Activated naive CD4-positive, alpha-beta T cell treated with anti-CD3 and anti-CD28 coated beads for 36 hours (primary cell): Measurements from ENCODE around the gene DAB2IP. TPM values are rescaled to one million over a fixed set of nuclear protein-coding genes. Genes with fewer than 3 reads are reported as not detected.

Experiments used
- CTCF ChIA-PET: fragments of 350-600 bp; sonication (Branson Sonifier 250); formaldehyde crosslinking; loops from one replicate; lab custom pipeline; 2021; ENCODE audit warnings: antibody characterized with exemption; lab: Charles Lee
- DNase-seq: peaks from one replicate; pipeline ENCODE4 v3.0.0-alpha.2; 2020
- H3K27ac Mint-ChIP-seq: one replicate; pipeline ENCODE4 v1.8.0; 2021; ENCODE audit warnings: mild to moderate bottlenecking, mixed read lengths
- H3K27me3 Mint-ChIP-seq: one replicate; pipeline ENCODE4 v1.8.0; 2021; ENCODE audit warnings: low read depth, mixed read lengths
- H3K36me3 Mint-ChIP-seq: one replicate; pipeline ENCODE4 v1.8.0; 2021; ENCODE audit warnings: low read depth, mixed read lengths
- H3K4me1 Mint-ChIP-seq: one replicate; pipeline ENCODE4 v1.8.0; 2021; ENCODE audit warnings: low read depth, mixed read lengths
- H3K4me3 Mint-ChIP-seq: one replicate; pipeline ENCODE4 v1.8.0; 2021; ENCODE audit warnings: mild to moderate bottlenecking, moderate library complexity, mixed read lengths
- H3K9me3 Mint-ChIP-seq: one replicate; pipeline ENCODE4 v1.8.0; 2021; ENCODE audit warnings: mixed read lengths
- intact Hi-C: fragments of 100-400 bp; cut with micrococcal nuclease; formaldehyde crosslinking; loops from one replicate; pipeline ENCODE4 v1.15.1; 2023
- total RNA-seq, 2 experiments: library from RNA; stranded (reverse); gene quantifications; one replicate each; pipeline ENCODE4 v1.2.3, GENCODE V29; 2021

The DAB2IP gene
- total RNA-seq, 2 experiments from 2014 or later, result 0.35 TPM; not detected in 1

DNA sequence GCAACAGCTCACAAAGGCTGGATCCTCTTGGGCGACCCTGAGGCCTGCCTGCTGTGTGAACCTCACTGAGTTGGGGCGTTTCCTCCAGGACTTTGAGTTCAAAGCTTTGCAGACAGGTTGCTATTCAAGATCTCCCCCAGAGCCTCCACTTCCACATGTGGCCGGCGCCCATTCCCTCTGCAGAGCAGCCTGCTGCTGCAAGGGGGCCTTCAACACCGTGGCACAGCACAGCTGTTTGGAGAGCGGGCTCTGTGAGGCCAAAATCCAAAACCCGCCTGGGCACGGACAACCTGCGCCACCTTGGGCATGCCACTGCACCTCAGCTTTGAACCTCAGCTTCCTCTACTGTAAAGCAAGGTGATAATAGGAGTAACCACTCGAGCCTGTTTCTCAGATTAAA, 160.3 kb downstream of the DAB2IP start:
- intact Hi-C loops, result no loop called here
- Mint-ChIP-seq H3K9me3 (no peaks in the 10 kb centered on the region), H3K4me1 (no peaks in the 10 kb centered on the region), H3K27me3 (no peaks in the 10 kb centered on the region), H3K36me3 (no peaks in the 10 kb centered on the region), H3K4me3 (no peak overlapping the region), H3K27ac (no peak overlapping the region)
- no peak for DNase-seq
- CTCF ChIA-PET, result no interaction called here

DNA sequence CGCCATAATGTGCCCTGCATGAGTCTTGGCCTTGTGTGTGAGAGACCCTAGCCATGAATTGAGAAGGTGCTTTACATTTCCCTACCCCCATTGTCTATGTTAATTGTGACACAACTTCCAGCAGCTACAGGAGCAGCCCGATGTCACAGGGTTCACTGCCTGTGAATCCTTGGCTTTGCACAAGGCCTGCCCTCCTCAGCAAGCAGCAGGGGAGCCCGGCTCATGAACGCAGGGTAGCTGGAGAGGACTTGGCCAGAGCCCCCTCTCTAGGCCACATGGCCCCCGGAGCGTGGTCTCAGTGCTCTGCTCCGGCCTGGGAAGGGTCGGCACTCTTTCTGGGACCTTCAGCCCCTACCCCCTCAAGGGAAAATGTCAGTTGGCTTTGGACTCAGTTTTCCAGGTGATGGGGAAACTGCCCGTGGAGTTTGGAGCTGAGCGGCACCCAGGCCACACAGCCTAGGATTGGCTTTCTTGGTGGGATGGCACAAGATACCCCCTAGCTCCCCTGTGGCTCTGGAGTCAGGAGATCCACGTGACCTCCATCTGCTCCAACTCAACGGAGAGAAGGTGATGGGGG, 160.8 kb downstream of the DAB2IP start:
- H3K4me1 Mint-ChIP-seq, result no peaks in the 10 kb centered on the region
- no peak overlapping the region for H3K4me3 Mint-ChIP-seq
- CTCF ChIA-PET, result no interaction called here
- intact Hi-C loops, result no loop called here
- no peaks in the 10 kb centered on the region for H3K27me3 Mint-ChIP-seq
- no peaks in the 10 kb centered on the region for H3K9me3 Mint-ChIP-seq
- no peak for DNase-seq
- no peaks in the 10 kb centered on the region for H3K36me3 Mint-ChIP-seq
- no peak overlapping the region for H3K27ac Mint-ChIP-seq

DNA sequence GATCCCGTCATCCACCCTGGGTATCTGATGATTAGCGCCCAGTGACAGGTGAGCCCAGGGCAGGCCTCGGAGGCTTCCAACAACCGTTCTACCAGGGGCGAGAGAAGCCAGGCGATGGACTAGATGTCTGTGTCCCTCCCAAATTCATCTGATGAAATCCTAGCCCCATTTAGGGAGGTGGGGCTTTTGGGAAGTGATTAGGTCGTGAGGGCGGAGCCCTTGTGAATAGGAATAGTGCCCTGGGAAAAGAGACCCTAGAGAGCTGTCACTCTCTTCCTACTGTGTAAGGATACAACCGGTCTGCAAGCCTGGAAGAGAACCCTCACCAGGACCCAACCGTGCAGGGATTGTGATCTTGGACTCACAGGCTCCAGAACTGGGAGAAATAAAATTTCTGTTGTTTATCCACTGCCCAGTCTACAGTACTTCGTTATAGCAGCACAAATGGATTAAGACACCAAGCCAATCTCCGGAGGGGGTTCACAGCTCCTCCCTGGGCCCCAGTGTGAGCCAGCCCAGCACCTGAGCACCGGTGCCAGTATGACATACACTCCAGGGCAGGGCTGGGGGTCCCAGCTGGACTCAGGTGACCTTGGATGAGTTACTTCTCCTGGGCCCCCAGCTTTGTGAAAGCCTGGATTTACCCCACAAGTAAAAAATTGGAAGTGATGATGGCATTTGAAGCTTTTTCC, 162.2 kb downstream of the DAB2IP start:
- CTCF ChIA-PET, result no interaction called here
- Mint-ChIP-seq H3K27me3 (no peaks in the 10 kb centered on the region), H3K36me3 (no peaks in the 10 kb centered on the region), H3K4me1 (no peaks in the 10 kb centered on the region), H3K27ac (no peak overlapping the region), H3K4me3 (no peak overlapping the region), H3K9me3 (no peaks in the 10 kb centered on the region)
- intact Hi-C loops, result no loop called here
- DNase-seq, result no peak

DNA sequence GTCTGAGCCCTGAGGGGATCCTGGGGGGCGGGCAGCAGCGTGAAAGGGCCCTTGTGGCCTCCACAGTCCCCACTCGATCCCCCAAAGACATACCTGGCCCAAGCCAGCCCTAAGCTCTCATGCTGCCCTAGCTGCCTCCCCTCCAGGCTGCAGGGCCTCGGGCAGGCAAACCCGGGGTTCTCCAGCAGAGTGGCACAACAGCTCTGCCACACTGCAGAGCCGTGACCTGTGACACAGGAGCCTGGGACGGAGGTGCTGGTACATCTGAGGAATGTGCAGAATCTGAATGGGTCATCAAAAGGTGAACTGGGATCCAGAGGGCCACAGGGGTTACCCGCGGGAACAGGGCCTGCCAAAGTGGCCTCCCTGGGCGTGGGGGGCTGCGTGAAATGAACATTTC, 163.2 kb downstream of the DAB2IP start:
- intact Hi-C loops, result no loop called here
- no peaks in the 10 kb centered on the region for H3K27me3 Mint-ChIP-seq

DNA sequence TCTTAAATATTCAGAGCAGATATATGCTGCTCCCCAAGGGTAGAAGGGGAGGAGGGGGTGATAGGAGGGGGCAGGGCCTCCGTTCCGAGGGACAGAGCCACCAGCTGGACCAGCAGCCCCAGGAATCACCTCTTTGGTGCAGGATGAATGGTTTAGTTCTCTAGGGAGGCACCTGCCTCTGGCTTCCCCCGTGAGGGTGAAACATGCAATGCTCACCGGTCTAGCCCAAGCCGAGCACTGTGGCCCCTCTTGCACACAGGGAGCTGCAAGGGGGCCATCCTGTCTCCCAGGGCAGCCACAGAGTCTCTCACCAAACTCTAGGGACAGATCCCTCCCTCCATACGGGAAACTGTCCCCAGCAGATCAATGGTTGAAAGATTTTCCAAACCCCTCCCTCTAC, 163.7 kb downstream of the DAB2IP start:
- Mint-ChIP-seq H3K27ac (no peak overlapping the region), H3K4me1 (no peaks in the 10 kb centered on the region), H3K4me3 (no peak overlapping the region), H3K27me3 (no peaks in the 10 kb centered on the region), H3K36me3 (no peaks in the 10 kb centered on the region), H3K9me3 (no peaks in the 10 kb centered on the region)
- intact Hi-C loops, result no loop called here
- DNase-seq, result no peak
- CTCF ChIA-PET, result no interaction called here

More for the DNA sequence above, 163.2 kb downstream of the DAB2IP start:
- CTCF ChIA-PET, result no interaction called here
- no peak for DNase-seq
- no peaks in the 10 kb centered on the region for H3K4me1 Mint-ChIP-seq
- no peaks in the 10 kb centered on the region for H3K9me3 Mint-ChIP-seq
- H3K4me3 Mint-ChIP-seq, result no peak overlapping the region
- H3K36me3 Mint-ChIP-seq, result no peaks in the 10 kb centered on the region
- H3K27ac Mint-ChIP-seq, result no peak overlapping the region

GRCh38 chr9:121815546-121816448, 164.4 kb downstream of the DAB2IP start:
- CTCF ChIA-PET, result interaction anchor here (0.6 kb wide), 1 partner anchor 73 kb away, joined by 5 read pairs; no protein-coding TSS in a partner anchor
- Mint-ChIP-seq H3K27ac (no peak overlapping the region), H3K36me3 (no peaks in the 10 kb centered on the region), H3K27me3 (no peaks in the 10 kb centered on the region), H3K9me3 (no peaks in the 10 kb centered on the region), H3K4me1 (no peaks in the 10 kb centered on the region), H3K4me3 (no peak overlapping the region)
- DNase-seq, result no peak
- intact Hi-C loops, result no loop called here

- no peaks in the 10 kb centered on the region for H3K27me3 Mint-ChIP-seq
- no peak overlapping the region for H3K4me3 Mint-ChIP-seq
- no peak for DNase-seq
- no peaks in the 10 kb centered on the region for H3K4me1 Mint-ChIP-seq
- no peaks in the 10 kb centered on the region for H3K9me3 Mint-ChIP-seq
- CTCF ChIA-PET, result interaction anchor here (0.6 to 0.9 kb wide), 2 partner anchors 73 to 84 kb away, joined by 3 to 5 read pairs; no protein-coding TSS in a partner anchor
- intact Hi-C loops, result no loop called here
- no peak overlapping the region for H3K27ac Mint-ChIP-seq
- no peaks in the 10 kb centered on the region for H3K36me3 Mint-ChIP-seq
Observed at GRCh38 chr9:121816449-121816817, 165.0 kb downstream of the DAB2IP start.

DNA sequence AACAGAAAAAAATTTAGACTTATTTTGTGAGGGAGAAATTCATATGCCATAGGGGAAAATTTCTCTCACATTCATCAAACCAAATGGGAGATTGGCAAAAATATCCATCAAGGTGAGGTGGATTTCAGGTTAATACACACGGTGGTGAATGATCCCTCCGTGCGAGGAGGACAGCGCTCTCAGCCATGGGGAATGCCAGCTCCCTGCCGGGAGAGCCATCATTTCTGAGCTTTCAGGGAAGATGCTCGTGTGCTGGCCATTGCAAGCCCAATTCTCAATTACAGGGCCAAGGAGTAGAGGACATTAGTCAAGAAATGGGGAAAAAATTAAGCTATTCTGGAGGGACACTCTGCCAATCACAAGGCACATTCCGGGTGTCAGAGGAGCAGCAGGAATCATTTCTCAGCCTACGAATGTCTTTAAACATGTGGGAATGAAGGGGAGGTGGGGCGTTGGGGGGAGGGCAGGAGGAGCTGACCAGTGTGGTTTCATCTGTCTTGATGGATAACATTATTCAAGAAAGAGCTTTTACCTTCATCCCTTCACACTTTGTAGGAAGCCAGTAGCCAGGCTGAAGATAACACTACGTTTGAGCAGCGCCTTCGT, 165.5 kb downstream of the DAB2IP start:
- CTCF ChIA-PET, result interaction anchor here (0.6 to 0.9 kb wide), 2 partner anchors 74 to 84 kb away, joined by 3 to 5 read pairs; no protein-coding TSS in a partner anchor

GRCh38 chr9:121817476-121817875, 166.0 kb downstream of the DAB2IP start:
- H3K9me3 Mint-ChIP-seq, result no peaks in the 10 kb centered on the region
- no peak overlapping the region for H3K27ac Mint-ChIP-seq
- H3K36me3 Mint-ChIP-seq, result no peaks in the 10 kb centered on the region
- no peak for DNase-seq
- no peaks in the 10 kb centered on the region for H3K27me3 Mint-ChIP-seq
- CTCF ChIA-PET, result interaction anchor here (0.9 kb wide), 1 partner anchor 85 kb away, joined by 3 read pairs; no protein-coding TSS in a partner anchor
- intact Hi-C loops, result no loop called here
- H3K4me3 Mint-ChIP-seq, result no peak overlapping the region
- H3K4me1 Mint-ChIP-seq, result no peaks in the 10 kb centered on the region

More for the DNA sequence above, 165.5 kb downstream of the DAB2IP start:
- H3K4me1 Mint-ChIP-seq, result no peaks in the 10 kb centered on the region
- no peak for DNase-seq
- no peak overlapping the region for H3K4me3 Mint-ChIP-seq
- no peak overlapping the region for H3K27ac Mint-ChIP-seq
- H3K27me3 Mint-ChIP-seq, result no peaks in the 10 kb centered on the region
- no peaks in the 10 kb centered on the region for H3K9me3 Mint-ChIP-seq
- no peaks in the 10 kb centered on the region for H3K36me3 Mint-ChIP-seq
- intact Hi-C loops, result no loop called here

DNA sequence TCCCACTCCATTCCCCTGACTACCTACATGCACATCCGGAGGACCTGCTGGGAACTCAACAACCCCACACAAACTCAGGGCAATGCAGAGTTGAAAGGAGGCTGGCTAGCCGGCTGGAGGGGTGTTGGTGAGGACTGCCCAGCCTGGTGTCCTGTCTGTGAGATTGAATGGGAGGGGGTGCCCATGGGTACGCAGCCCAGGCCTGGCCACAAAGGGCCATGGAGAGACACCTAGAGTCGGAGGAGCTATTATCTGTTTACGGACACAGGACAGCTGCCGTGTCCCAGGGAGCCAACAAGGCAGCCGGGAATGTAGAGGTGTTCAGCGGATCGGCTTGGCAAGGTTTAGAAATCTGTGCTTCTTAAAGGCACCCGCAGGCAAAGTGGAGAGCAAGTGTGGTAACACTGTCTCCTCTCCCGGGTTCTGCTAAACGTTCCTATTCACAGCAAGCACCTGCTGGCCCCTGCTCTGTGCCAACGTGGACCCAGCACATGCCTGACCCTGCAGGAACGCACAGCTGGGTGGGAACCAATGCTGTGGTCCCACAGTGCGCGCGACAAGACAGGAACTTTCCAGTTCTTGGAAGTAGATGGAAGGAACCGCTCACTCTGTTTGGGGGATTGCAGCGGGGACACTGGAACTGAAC, 166.7 kb downstream of the DAB2IP start:
- CTCF ChIA-PET, result no interaction called here
- H3K4me1 Mint-ChIP-seq, result no peaks in the 10 kb centered on the region
- intact Hi-C loops, result no loop called here
- no peak for DNase-seq
- no peak overlapping the region for H3K27ac Mint-ChIP-seq
- no peaks in the 10 kb centered on the region for H3K36me3 Mint-ChIP-seq
- H3K27me3 Mint-ChIP-seq, result no peaks in the 10 kb centered on the region
- no peak overlapping the region for H3K4me3 Mint-ChIP-seq
- no peaks in the 10 kb centered on the region for H3K9me3 Mint-ChIP-seq

GRCh38 chr9:121818841-121819427, 167.5 kb downstream of the DAB2IP start:
- Mint-ChIP-seq H3K9me3 (no peaks in the 10 kb centered on the region), H3K27ac (no peak overlapping the region)
- CTCF ChIA-PET, result no interaction called here

More at GRCh38 chr9:121818841-121819427, 167.5 kb downstream of the DAB2IP start:
- intact Hi-C loops, result no loop called here
- Mint-ChIP-seq H3K4me1 (no peaks in the 10 kb centered on the region), H3K36me3 (no peaks in the 10 kb centered on the region), H3K4me3 (no peak overlapping the region), H3K27me3 (no peaks in the 10 kb centered on the region)
- DNase-seq, result no peak
